ENCODE results near the gene SFXN5. TPM values are rescaled to one million over a fixed set of nuclear protein-coding genes. Genes with fewer than 3 reads are reported as not detected.
A peak's percentile ranks its signal among the peaks of the same experiment; 100 is the strongest.

SFXN5 gene
- total and polyA plus RNA-seq, 2 donors (not counting 3 experiments of a cell fraction or from before 2014, with no cell fraction given), result 18.7 to 28.6 TPM

- no peak overlapping the region for H3K27ac ChIP-seq (ENCODE audit: insufficient read depth, low read depth, low read length)
- TF ChIP-seq POLR2A (IDR thresholded peaks at IDR 0.05; ENCODE audit: low read depth, low read length) (no peak), EZH2 (IDR thresholded peaks at IDR 0.05; ENCODE audit: borderline replicate concordance, low read depth, low read length, severe bottlenecking) (no peak), FOS (IDR thresholded peaks at IDR 0.05; ENCODE audit: borderline replicate concordance, insufficient read depth, low read length) (no peak), CTCF (IDR thresholded peaks at IDR 0.05; ENCODE audit: extremely low read depth in 1 of 2, insufficient read depth in 1 of 2, low read depth in 1 of 2, low read length in 2 of 2) (no peak), JUN (IDR thresholded peaks at IDR 0.05; ENCODE audit: borderline replicate concordance, insufficient read depth, insufficient read length, low read depth) (no peak), MYC (IDR thresholded peaks at IDR 0.05; ENCODE audit: low read depth, low read length) (no peak), POLR2AphosphoS5 (IDR thresholded peaks at IDR 0.05; ENCODE audit: insufficient read depth, low read depth, low read length) (no peak), GATA2 (IDR thresholded peaks at IDR 0.05; ENCODE audit: insufficient read depth, insufficient read length, low read depth, low read length) (no peak), MAX (IDR thresholded peaks at IDR 0.05; ENCODE audit: insufficient read depth, insufficient read length) (no peak)
- H3K4me2 ChIP-seq (ENCODE audit: insufficient read depth, low read length), result no peak overlapping the region
- intact Hi-C loops (cut with micrococcal nuclease), result no loop called here
- POLR2A ChIA-PET, result interaction anchor here (0.7 to 1.0 kb wide), 2 partner anchors 12 to 32 kb away, joined by 4 to 11 read pairs; no protein-coding TSS in a partner anchor
- DNase-seq (ENCODE audit: low read depth, low spot score) (no peak), FAIRE-seq (peak; percentile 12)
- no peaks in the 10 kb centered on the region for H3K27me3 ChIP-seq (ENCODE audit: control insufficient read depth in 2 of 2, insufficient read depth in 2 of 2, low read length in 2 of 2)
- H3K9ac ChIP-seq (replicated peaks; ENCODE audit: extremely low read depth, insufficient read depth, low read length), result no peak overlapping the region
- no TSS peak for BruUV-seq (replicated peaks)
- no peak overlapping the region for H2AFZ ChIP-seq (ENCODE audit: low read depth, low read length)
- peaks cover 0 to 7% of the 10 kb centered on the region in 2 experiments for H3K36me3 ChIP-seq (ENCODE audit: control insufficient read depth in 2 of 2, extremely low read depth in 1 of 2, insufficient read depth in 2 of 2, low read length in 2 of 2)
- H4K20me1 ChIP-seq (replicated peaks; ENCODE audit: control insufficient read depth, extremely low read depth, insufficient read depth, low read length), result peaks cover 2% of the 10 kb centered on the region
- H3K4me3 ChIP-seq (replicated peaks in 1 of 3; ENCODE audit: insufficient read depth in 1 of 3, low read depth in 1 of 3, low read length in 3 of 3), result no peak overlapping the region
- dilution Hi-C loops (cut with MboI; ENCODE audit: extremely low pct_ligation_motif_present, low sequenced_read_pairs), result no loop called here
- CTCF ChIA-PET, result no interaction called here
- no peaks in the 10 kb centered on the region for H3K9me1 ChIP-seq (replicated peaks; ENCODE audit: control insufficient read depth, extremely low read depth, insufficient read depth, low read length)
- H3K4me1 ChIP-seq (ENCODE audit: control insufficient read depth, extremely low read depth, insufficient read depth, low read length), result peaks cover 21% of the 10 kb centered on the region
- peaks cover 89% of the 10 kb centered on the region for H3K79me2 ChIP-seq (ENCODE audit: control insufficient read depth, insufficient read depth, low read length)
- H3K9me3 ChIP-seq (replicated peaks; ENCODE audit: control insufficient read depth, insufficient read depth, low read length), result no peaks in the 10 kb centered on the region
These were observed 29.4 kb upstream of the SFXN5 start for GRCh38 chr2:73100956-73101355.
